Vagina (tissue), 2 donors: Measurements from ENCODE around the gene SEMA4C.

ENCODE experiments used
- CTCF ChIP-seq, 3 experiments: fragments of 450-650 bp in 2 of 3; fragments of 200-600 bp in 1 of 3; sonication (generic) in 1 of 3; IDR thresholded peaks; one replicate each; pipeline ENCODE4 v1.5.1; 2017 to 2019; ENCODE audit warnings: antibody characterized with exemption in 3 of 3, mild to moderate bottlenecking in 2 of 3, moderate library complexity in 2 of 3
- POLR2A ChIP-seq, 2 donors: fragments of 450-650 bp; IDR thresholded peaks; one replicate each; pipeline ENCODE4 v1.6.1; 2017; ENCODE audit warnings: antibody characterized with exemption in 2 of 2, mild to moderate bottlenecking in 2 of 2, moderate library complexity in 2 of 2
- POLR2AphosphoS5 ChIP-seq, 2 donors: sonication (generic); formaldehyde crosslinking; IDR thresholded peaks; one replicate each; pipeline ENCODE4 v1.9.0; 2017; ENCODE audit warnings: antibody characterized with exemption in 2 of 2, mild to moderate bottlenecking in 2 of 2, low read depth in 1 of 2; ENCODE audit not compliant: insufficient read depth in 1 of 2

GRCh38 chr2:96877042-96877451 lies 7.2 kb upstream of the SEMA4C start:
- TF ChIP-seq CTCF (IDR thresholded peaks at IDR 0.05) (no peak), POLR2A (IDR thresholded peaks at IDR 0.05) (no peak), POLR2AphosphoS5 (IDR thresholded peaks at IDR 0.05; ENCODE audit: insufficient read depth in 1 of 2, low read depth in 1 of 2) (no peak)
